Ammon's horn (tissue), 1 donor: Measurements from ENCODE around the gene ZC3H12A.
A peak's percentile ranks its signal among the peaks of the same experiment; 100 is the strongest.

Experiments used
- DNase-seq: peaks from one replicate; pipeline ENCODE4 v3.0.0-alpha.2; 2016; ENCODE audit warnings: low spot score

The ZC3H12A gene

DNA sequence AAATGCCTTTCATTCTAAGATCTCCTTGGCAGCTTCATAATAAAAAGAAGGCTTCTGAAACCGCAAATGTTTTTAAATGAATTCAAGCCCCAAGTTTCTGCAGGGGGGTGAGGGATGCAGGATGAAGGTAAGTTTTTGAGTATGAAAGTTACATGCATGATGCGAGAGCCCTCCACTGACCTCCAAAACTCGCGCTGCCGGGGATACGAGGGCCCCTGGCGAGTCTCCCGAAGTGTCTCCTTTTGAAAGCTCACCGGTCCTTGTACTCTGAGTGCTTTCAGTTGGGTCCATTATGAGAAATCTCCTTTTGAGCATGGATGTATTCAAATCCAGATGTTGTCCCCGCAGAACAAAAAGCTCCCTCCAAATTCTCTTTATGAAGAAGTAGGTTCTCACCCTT lies 18.9 kb upstream of the ZC3H12A start:
- no peak for DNase-seq

DNA sequence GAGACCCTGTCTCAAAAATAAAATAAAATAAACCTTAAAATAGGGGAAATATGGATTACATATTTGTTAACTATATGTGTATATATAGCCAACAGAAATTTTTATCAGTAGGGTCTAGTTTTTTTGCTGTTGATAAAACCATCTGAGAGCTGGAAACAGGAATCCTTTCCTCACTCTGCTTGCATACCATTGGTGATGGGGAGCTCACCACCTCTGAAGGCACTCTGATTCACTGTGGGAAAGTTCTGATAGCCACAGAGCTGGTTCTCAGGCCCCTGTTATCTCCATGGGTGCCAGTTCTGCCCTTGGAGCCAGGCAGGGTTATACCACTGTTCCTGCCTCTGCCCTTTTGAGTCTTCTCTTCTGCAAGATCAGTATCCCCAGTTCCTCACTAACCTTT lies 17.8 kb upstream of the ZC3H12A start:
- no peak for DNase-seq

DNA sequence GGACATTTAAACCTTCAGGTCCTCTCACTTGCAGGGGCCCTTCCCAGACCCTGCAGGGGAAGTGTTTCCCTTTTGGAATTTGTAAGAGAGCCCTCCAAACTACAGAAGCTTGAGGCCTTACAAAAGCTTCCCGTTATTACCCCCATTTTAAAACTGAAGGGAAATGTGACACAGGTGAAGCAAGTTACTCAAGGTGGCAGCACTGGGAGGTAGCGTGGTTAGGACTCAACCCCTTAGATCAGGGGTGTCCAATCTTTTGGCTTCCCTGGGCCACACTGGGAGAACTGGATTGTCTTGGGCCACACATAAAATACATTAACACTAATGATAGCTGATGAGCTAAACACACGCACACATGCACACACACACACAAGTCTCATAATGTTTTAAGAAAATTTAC lies 15.8 kb upstream of the ZC3H12A start:
- no peak for DNase-seq

DNA sequence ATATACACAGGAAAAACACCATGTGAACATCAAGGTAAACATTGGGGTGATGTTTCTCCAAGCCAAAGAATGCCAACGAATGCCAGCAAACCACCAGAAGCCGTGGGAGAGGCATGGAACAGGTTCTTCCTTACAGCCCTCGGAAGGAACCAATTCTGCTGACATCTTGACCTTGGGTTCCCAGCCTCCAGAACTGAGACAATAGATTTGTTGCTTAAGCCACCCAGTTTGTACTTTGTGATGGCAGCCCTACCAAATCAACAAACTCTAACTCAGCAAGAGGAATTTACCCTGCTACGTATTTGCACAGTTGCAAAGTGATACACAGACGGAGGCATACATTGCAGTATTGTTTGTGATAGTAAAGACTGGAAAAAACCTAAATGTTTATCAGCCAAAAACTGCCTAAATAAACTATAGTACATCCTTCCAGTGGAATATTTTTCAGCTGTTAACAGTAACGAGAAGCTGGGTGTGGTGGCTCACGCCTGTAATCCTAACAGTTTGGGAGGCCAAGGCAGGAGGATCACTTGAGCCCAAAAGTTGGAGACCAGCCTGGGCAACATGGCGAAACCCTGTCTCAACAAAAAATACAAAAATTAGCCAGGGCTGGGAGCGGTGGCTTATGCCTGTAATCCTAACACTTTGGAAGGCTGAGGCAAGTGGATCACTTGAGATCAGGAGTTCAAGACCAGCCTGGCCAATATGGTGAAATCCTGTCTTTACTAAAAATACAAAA lies 12.5 kb upstream of the ZC3H12A start:
- no peak for DNase-seq

DNA sequence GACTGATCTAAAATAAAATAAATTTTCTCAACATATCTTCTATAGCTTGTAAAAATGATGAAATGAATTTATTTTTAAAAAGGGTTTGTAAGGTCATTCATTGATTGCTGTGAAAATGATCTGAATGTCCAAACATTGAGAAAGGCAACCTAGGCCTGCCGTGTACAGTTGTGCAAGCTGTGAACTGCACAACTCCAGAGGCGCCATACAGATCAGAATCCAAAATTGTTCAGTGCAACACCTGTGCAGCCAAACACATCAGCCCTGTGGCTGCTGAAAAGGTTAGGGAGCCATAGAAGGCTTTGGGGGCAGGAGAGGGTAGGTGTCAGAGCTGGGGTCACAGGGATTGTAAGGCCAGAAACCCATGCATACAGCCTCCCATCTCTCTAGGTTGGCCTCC lies 9.9 kb upstream of the ZC3H12A start:
- no peak for DNase-seq

DNA sequence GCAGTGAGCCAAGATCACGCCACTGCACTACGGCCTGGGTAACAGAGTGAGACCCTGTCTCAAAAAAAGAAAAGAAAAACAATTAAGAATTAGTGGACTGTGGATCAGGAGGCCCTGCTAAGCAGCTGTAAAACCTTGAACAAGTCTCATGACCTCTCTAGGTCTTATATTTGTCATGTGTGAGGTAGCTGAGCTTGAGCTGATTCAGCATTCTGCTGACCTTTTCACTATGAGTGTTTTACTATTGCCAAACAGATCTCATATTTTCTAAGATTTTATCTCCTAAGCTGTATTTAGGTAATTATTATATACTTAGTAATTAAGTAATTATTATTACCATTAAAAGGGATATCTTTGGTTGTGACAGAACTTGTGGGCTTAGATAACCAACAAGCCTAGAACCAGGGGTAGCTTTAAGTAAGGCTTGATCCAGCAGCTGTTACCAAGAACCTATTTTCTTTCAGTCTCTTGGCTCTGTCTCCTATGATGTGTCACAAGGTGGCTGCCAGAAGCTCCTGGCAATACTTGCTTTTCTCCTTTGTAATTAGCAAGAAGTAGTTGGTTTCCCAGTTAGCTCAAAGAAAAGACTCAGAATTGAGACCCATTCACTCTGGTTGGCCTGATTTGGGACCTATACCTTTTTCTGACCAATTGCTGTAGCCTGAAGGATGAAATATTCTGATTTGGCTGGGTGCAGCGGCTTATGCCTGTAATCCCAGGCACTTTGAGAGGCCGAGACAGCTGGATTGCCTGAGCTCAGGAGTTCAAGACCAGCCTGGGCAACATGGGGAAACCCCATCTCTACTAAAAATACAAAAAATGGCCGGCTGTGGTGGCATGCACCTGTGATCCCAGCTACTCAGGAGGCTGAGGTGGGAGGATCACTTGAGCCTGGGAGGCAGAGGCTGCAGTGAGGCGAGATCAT lies 8.5 kb upstream of the ZC3H12A start:
- DNase-seq = peak; percentile 29

DNA sequence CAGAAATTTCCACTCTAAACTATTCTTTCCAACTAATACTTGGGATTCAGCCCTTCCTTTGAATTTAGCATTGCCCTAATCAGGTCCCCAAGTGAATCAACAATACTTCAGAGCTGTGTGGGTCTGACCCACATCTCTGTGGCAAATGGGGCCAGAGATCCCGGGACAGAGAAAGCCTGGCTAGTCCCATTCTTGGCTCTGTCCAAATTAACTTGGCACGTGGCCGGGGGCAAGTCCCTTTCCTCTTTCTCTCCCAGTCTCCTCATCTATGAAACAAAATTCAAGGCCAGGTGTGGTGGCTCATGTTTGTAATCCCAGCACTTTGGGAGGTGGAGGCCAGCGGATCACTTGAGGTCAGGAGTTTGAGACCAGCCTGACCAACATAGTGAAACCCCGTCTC lies 6.3 kb upstream of the ZC3H12A start:
- no peak for DNase-seq

DNA sequence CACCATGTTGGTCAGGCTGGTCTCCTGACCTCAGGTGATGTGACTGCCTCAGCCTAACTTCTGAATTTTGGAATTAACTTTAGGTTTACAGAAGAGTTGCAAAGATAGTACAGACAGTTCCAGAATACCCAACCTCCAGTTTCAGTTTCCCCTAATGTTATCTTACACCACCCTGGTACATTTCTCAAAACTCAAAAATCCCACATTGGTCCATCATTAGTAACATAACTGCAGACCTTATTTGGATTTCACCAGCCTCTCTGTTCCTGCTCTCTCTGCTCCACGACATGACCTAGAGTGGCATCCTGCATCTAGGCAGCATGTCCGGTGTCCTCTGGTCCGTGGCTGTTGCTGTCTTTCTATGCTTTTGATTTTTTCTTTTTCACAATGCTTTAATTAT lies 5.0 kb upstream of the ZC3H12A start:
- DNase-seq = no peak

DNA sequence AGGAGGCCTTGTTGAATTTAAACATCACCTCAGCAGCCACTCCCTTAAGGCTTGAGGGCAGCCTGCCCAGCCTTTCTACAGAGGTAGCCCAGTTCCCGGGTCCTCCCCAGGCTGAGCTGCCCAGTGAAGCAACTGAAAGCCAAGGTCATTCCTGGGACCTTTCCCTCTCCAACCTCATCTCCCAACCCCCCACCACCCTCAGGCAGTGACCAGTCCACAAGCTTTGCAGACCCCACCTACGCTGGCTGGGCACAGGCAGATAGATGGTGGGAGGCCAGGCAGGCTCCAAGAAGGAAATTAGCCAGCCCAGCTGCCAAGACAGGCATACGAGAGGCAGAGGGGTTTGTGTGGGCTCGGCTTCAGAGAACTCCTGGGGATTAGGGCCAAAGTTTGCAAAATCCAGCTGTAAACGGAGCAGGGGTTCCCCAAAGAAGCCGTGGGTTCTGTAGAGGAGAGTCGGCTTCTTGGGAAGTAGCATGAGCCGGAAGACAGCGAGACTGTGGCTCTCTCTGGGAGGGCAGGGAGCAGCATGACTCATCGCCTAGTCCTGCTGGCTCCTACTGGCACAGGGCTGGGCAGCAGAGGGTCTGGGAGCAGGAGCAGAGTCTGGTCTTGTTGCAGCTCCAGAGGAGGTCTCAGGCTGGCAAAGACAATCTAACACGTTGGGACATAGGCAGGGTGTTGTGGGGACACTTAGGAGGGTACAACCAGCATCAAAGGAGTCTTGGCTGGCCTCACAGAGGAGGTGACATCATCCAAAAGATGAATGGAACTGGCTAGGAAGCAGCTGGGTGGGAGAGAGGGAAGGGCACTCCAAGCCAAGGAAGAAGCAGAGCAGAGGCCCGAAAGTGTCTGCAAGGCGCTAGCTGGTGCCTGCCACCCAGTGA lies 2.8 kb upstream of the ZC3H12A start:
- DNase-seq = peak; percentile 88

DNA sequence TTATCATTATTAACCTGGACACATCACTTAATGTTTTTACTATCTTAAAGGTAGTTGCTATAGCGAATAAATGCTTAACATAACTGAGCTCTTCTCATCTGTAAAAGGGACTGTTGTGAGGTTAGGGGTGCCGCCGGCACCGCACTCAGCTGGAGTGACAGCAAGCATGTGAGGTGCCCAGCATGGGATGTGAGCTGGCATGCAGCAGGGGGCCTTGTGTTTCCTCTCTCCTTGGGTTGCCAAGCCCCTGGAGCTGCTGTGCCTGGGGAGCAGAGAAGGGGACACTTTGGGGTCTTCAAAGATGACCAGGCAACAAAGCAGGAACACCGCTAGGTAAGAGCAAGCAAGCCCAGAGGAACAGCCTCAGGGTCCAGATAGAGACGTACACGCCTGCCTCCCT lies 2.1 kb upstream of the ZC3H12A start:
- DNase-seq = no peak

DNA sequence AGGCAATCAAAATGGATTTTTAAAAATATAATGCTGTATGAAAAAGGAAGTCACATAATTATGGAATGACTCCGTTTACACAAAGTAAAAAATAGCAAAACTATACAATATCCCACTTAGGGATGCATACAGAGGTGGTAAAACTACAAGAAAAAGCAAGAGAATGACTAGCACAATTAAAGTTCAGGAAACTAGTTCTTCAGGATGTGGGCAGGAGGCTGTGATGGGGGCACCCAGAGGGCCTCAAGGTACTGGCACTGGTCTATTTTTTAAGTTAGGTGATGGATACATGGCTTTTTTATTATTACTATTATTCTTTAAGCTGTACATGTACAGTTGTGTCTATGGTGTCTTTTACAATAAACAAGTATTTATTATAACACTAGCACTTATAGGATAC lies 1.4 kb upstream of the ZC3H12A start:
- no peak for DNase-seq

DNA sequence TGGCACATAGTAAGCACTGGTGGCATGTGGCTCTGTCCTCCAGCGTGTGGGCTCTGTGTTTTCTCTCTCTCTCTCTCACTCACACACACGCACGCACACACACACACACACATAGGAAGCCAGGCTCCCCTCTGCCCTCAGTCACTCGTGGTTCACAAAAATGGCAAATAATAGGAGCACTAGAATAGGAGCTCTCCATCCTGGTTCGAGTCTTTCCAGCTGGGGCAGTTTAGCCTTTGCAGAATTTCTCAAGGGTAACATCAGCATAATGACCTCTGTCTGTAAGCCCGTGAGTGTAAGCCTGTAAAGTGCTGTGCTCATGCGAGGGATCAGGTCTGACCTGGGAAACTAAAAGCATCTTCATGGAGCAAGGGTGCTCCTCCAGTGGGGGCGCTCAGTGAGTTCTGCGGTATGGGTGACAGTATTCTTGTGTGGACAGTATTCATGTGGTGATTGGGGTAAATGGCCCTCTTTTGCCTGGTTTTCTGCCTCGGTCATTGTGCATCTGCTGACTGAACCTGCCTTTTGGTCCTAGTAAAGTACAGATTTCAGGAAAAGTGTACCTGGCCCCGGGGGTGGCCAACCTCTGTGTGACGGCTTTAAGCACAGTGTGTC lies 842 bp upstream of the ZC3H12A start:
- no peak for DNase-seq

DNA sequence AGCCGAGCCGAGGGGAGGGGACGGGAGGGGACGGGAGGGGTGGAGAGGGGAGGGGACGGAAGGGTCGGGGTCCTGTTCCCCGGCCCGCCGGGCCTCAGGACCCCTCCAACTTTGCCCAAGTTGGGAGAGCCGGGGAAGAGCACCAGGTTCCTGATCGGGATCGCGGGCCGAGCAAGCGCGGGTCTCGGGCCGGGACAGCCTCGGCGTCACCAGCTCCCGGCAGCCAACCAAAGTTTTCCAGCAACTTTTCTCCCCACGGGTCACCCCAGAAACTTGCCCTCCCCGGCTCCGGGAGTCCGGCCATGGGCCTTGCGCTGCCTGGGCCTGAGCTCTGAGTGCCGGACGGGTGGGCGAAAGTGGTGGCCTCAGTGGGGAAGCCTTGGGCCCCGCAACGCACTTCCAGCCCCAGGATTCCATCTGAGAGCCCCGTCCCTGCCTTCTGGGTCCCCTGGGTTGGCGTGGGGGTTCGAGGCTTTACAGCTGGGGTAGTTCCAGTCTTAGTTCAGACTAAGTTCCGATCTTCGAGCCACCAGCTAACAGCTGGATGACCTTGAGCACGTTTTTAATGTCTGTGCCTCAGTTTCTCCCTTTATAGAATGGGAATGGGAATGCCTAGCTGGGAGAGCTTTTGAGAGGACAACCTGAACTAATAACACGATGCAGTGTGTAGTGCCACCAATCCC lies 458 bp downstream of the ZC3H12A start:
- DNase-seq = no peak

DNA sequence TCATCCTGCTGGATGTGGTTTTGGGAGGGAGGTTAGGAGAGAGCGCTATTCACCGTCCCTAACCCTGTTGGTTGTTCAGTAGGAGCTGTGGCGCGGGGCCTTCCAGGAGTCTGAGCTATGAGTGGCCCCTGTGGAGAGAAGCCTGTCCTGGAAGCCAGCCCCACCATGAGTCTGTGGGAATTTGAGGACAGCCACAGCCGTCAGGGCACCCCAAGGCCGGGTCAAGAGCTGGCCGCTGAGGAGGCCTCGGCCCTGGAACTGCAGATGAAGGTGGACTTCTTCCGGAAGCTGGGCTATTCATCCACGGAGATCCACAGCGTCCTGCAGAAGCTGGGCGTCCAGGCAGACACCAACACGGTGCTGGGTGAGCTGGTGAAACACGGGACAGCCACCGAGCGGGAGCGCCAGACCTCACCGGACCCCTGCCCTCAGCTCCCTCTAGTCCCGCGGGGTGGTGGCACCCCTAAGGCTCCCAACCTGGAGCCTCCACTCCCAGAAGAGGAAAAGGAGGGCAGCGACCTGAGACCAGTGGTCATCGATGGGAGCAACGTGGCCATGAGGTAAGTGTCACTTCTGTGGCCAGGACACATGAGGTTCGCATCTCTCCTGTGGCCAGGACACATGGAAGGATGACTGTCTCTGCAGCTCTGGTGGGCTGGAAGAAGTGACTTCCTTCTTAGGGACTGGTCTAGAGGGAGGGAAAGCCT lies 1.2 kb downstream of the ZC3H12A start:
- DNase-seq = no peak

DNA sequence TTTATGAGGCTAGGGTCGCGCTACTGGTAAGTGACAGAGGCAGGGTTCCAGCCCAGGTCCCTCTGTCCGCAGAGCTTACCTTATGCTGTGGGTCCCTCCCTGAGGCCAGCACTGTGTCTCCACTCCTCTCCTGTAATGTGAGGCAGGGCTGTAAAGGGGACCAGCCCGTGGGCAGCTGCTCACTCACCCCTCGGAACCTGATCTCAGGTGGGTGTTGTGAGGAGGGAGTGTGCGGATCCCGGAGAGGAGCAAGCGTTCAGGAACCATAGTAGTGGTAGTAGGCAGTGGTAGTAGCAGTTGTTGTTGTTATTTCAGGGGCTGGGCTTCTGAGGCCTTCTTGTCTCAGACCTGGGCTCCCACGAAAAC lies 1.7 kb downstream of the ZC3H12A start:
- DNase-seq = no peak

DNA sequence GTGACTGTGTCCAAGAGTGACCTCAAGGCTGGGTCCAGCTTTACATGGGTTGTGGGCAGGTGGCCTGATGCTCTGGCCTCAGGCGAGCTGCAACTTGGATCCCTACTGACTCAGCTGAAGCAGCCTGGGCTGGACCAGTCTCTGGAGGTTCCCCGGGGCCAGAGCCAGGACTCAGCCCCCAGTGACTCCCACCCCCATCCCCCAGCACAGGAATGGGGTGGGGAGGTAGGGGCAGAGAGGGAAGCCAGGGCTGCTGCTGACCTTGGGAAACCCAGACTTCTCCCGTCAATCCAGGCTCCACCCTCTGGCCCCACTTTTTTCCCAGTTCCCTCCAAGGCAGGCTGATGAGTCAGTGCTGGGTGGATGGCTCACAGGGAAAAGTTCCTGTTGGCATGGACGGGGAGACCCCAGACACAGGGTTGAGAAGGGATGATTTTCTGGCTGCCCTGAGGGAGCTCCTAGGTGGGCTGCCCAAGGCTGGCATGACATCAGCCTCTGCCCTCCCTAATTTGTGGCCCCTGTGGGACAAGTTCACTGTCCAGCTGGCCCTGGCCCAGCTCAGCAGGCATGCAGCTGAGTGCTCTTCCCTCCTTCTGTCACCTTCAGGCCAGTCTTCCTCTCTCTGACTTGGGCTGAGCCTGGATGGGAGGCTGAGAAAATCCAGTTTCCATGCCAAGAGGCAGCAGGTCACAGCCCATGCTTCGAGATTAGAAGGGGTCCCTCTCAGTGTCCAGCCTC lies 2.2 kb downstream of the ZC3H12A start:
- DNase-seq = no peak

DNA sequence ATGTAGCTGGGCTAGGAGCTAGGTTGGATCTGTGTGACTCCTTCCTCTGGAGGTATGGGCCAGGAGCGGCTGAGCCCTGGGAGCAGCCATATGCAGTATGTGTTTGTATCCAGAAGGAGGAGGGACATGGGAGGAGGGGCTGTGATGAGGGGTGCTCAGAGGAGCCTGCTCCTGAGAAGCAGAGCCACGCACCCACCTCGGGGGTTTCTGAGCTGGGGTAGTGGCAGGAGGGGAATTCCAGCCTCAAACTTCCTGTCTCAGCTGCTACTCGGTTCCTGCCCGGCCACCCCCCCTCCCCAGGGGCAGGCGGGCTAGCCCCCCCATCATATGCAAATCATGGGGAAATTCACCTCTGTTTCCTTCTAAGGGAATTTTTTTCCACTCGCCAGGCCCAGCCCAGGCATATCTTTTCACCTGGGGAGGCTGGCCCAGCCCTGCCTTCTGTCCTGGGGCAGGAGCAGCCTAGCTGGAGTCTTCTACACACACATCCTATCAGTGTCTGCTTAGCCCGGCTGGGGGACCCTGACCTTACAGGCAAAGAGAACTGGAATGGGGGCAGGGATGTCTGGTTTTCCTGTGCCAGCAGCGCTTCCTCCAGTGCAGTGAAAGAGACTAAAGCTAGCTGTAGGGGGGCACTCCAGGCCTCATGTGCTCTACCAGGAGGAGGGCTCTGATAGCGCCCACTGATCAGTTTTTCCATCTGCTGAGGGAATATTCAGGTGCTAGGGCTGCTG lies 3.0 kb downstream of the ZC3H12A start:
- DNase-seq = no peak

DNA sequence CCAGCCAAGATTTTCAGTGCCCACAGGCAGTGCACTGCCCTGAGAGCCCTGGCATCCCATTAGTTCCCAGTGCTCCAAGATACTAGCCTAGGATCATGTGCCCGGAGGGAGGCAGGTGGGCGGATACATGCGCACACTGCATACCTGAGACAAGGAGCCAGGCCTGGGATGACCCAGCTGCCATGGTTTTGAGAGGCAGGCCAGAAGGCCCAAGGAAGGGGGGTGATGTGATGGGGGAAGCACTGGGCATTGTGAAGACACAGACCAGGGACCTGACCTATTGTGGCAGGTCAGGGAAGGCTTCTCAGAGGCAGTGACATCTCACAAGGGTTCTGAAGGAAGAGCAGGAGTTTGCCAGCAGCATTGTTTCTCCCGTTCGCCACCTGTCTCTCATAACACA lies 3.6 kb downstream of the ZC3H12A start:
- DNase-seq = no peak

DNA sequence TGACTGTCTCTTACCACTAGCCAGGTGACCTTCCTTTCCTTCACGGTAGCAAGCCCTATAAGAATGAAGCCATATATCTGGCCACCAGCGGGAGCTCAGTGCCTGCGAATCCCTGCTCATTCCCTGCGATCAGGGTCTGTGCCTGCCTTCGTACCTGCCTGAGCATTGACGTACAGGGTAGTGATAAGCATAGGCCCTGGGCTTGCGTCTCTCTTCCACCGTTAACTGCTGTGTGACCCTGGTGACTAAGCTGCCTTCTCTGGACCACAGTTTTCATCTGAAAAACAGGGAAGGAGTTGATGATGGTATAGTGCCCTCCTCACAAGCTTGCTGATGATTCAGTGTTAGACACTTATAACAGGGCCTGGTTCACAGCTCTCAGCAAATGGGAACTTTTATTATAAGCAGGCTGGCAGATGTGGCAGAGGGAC lies 4.1 kb downstream of the ZC3H12A start:
- DNase-seq = no peak
